GM21423 (cell line): Measurements from ENCODE around the gene BMPR1A.

Experiments
- ATAC-seq: cut with Tn5 transposase; IDR thresholded peaks from one replicate; pipeline ENCODE4 v1.9.1; 2021; ENCODE audit warnings: mild to moderate bottlenecking, moderate library complexity; ENCODE audit not compliant: unreplicated experiment

The BMPR1A gene

DNA sequence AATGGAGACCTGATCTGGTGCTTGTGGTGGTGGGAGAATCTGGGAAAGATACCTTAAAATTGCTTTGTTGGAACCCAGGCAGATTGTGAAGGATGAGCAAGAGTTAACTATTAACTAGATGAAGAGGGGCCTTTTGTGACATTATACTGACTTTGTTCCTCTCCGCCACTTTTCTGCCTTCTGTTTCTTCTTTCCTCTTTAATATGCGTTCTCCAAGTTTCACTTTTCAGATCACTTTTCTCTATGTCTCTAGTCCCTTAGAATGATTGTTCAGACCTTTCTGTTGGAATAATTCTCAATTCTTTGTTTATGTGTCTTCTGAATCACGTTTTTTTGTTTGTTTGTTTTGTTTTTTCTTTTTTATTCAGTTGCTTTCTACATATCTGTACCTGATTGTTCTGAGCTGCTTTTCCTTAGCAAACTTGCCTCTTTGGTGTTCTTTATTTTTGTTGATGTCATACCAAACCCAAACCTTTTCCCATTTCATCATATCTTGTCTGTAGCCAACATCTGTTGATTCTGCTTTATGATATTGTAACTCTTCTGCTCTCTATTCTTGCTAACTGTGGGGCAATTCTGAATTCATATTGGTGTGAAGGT is 2.8 kb downstream of the BMPR1A start:
- no peak for ATAC-seq

DNA sequence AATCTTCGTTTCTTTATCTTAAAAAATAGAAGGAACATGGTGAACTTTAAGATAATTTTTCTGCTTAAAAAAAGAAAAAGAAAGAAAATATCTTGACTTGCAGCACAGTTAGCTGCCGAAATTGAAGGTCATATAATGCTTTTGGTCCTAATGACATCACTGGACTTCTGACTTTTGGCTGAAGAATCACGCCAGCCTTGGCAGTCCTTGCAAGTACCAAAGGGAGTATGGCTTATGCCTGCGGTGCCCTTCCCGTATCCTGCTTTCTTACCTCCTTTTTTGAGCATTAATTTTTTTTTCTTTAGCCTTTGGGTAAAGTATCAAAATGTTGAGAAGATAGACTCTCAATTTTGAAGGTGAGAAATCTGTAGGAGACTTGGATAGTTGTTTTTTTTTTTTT is 7.0 kb downstream of the BMPR1A start:
- ATAC-seq = no peak

- ATAC-seq = no peak
Observed at GRCh38 chr10:86765548-86765947, 9.1 kb downstream of the BMPR1A start.

DNA sequence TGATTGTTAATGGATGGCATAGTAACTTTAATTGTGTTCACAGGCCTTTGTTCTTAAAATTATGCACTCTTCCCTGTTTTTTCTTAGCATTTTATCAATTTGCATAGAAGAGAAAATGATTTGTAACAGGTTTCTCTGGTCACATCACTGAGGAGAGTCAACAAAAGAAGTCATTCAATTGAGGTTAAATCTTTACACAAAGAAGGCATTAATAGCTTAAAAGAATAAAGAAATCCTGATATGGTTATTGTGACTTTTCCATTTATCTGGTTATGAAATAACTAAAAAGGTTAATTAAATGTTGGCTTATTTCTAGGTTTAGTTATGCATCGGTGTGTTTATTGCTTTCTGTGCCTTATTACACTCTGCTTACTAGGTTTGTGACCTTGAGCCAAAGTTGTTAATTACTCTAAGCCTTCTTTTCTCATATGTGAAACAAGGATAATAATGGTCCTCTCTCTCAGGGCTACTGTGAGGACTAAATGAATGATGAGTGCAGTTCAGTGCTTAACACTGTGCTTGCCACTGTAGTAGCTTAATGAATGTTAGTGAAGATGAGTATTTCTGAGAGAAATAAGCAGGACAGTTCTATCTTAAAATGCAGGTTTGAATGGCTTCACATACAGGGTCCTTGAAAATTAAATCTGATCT is 12.1 kb downstream of the BMPR1A start:
- ATAC-seq = no peak

GRCh38 chr10:86769991-86770390 is 13.6 kb downstream of the BMPR1A start:
- no peak for ATAC-seq

- ATAC-seq = no peak
Observed at GRCh38 chr10:86770412-86770960, 14.1 kb downstream of the BMPR1A start.

GRCh38 chr10:86773498-86773897 is 17.1 kb downstream of the BMPR1A start:
- ATAC-seq = no peak

- ATAC-seq = peak; percentile 71
Observed at GRCh38 chr10:86775056-86775869, 18.8 kb downstream of the BMPR1A start.

GRCh38 chr10:86775870-86776180 is 19.4 kb downstream of the BMPR1A start:
- ATAC-seq = no peak

- no peak for ATAC-seq
Observed at GRCh38 chr10:86779220-86780017, 23.0 kb downstream of the BMPR1A start.

DNA sequence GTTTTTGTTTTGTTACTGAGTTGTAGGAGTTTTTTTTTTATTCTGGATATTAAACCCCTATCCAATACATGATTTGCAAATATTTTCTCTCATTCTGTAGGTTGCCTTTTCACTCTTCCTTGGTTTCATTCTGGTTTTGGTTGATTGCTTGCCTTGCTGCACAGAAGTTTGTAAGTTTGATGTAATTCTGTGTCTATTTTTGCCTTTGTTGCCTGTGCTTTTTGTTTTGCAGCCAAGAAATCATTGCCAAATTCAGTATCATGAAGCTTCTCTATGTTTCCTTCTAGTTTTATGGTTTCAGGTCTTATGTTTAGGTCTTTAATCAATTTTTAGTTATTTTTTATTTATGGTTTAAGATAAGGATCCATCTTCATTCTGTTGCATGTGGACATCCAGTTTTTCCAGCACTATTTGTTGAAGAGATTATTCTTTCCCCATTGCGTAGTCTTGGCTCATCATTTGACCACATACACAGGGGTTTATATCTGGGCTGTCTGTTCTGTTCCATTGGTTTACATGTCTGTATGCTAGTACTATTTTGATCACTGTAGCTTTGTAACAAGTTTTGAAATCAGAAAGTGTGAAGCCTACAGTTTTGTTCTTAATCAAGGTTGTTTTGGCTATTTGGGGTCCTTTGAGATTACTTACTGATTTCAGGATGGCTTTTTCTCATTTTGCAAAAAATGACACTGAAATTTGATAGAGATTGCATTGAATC is 26.4 kb downstream of the BMPR1A start:
- ATAC-seq = no peak

DNA sequence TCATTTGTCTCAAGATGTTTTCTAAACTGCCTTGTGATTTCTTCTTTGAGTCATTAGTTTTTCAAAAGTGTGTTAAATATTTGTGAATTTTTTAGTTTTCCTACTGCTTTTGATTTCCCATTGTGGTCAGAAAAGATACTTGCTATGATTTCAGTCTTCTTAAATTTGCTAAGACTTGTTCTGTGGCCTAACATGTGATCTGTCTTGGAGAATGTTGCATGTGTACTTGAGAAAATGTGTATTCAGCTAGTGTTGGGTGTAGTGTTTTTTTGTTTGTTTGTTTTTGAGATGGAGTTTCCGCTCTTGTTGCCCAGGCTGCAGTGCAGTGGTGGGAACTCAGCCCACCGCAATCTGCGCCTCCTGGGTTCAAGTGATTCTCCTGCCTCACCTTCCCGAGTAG is 28.6 kb downstream of the BMPR1A start:
- no peak for ATAC-seq

DNA sequence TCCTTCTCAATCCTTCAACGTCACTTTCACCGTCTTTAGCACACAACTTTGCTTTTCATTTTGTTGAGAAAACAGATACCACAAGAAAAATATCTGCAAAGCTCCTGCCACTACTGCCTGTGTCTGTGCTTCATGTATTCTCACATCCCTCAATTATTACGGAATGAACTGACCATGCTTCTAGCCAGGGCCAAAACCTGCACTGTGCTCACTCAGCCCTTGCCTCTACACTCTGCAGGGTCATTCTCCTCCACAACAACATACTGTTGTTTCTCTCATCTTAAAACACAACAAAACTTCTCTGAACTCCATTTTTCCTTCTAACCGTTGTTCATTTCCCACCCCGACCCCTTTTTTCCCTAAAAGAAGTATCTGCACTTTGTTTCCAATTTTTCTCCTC is 29.5 kb downstream of the BMPR1A start:
- ATAC-seq = no peak

DNA sequence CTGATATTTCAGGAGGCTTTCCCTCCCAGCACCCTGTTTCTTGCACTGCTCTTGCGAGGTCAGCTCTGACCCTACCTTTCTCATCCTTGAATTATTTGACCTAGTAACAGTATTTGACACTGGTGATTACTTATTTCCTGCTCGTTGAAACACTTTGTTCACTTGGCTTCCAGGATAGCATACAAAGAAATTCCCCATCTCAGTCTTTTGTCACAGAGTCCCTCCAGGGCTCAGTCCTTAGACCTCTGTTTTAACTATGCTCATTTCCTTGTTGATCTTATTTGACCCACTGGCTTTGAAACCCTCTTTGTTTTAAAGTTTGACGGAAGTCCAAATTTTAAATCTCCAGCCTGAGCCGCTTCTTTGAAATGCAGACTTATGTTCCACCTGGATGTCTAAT is 29.9 kb downstream of the BMPR1A start:
- no peak for ATAC-seq

DNA sequence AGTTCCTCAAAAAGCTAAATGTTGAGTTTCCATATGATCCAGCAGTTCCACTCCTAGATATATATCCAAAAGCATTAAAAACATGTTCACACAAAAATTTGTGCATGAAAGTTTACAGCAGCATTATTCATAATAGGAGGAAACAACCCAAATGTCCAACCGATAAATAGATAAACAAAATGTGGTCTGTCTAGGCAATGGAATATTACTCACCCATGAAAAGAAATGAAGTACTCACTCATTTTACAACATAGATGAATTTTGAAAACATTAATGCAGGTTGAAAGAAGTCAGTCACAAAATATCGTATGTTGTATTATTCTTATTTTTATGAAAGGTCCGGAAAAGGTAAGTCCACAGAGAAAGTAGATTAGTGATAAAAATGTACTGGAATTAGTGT is 34.0 kb downstream of the BMPR1A start:
- ATAC-seq = no peak

DNA sequence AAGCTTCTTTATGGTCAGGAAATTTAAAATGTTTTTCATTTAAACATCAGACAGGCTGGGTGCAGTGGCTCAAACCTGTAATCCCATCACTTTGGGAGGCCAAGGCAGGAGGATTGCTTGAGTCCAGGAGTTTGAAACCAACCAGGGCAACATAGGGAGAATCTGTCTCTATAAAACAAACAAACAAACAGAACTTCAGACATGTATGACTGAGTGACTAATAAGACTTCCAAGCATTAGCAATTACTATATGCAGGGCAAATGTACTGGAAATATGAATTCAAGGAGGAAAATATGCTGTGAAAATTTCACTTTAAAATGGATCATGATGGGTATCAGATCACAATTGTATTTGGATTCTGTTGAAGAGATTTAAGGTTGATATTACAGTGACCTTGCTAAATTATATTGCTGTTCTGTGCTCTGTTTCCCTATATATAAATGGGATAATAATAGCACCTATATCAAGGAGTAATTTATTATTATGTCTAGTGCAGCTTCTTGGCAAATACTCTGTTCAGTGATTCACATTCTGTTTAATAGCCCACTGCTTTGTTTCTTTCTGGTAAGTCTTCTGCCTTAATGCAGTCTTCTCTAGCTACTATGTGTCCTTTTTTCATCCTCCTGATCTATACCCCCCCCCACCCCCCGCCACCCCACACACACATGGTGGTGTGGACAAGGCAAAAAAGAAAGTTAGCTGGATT is 36.2 kb downstream of the BMPR1A start:
- no peak for ATAC-seq

DNA sequence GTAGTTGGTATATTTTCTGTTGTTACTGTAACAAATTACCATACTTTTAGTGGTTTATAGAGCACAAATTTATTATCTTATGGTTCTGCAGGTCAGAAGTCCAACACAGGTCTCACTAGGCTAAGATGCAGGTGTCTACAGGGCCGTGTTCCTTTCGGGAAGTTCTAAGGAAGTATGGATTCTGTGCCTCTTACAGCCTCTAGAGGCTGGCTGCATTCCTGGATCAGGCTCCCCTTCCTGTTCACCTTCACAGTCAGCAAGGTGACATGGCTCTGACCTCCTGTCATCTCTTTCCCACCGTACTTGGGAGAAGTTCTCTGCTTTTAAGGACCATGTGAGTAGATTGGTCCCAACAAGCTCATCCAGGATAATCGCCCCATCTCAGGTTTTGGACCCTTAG is 37.3 kb downstream of the BMPR1A start:
- no peak for ATAC-seq

- no peak for ATAC-seq
Observed at GRCh38 chr10:86795353-86795752, 38.9 kb downstream of the BMPR1A start.

GRCh38 chr10:86798025-86798424 is 41.6 kb downstream of the BMPR1A start:
- ATAC-seq = no peak

- peak; percentile 83 for ATAC-seq
Observed at GRCh38 chr10:86798611-86799010, 42.2 kb downstream of the BMPR1A start.
